GM18519 (cell line): ENCODE data around the gene CHPF.

Experiments
- ATAC-seq: cut with Tn5 transposase; IDR thresholded peaks from one replicate; pipeline ENCODE4 v1.9.1; 2021; ENCODE audit warnings: mild to moderate bottlenecking, moderate library complexity; ENCODE audit not compliant: unreplicated experiment, low FRiP score

CHPF gene

GRCh38 chr2:219569041-219569440, 25.4 kb upstream of the CHPF start:
- ATAC-seq: no peak

GRCh38 chr2:219567791-219568361, 24.3 kb upstream of the CHPF start:
- no peak for ATAC-seq

GRCh38 chr2:219567131-219567530, 23.5 kb upstream of the CHPF start:
- no peak for ATAC-seq

GRCh38 chr2:219566640-219567039, 23.0 kb upstream of the CHPF start:
- ATAC-seq: no peak

- no peak for ATAC-seq
Measured at GRCh38 chr2:219565130-219566080, 21.8 kb upstream of the CHPF start.

- ATAC-seq: no peak
Measured at GRCh38 chr2:219563271-219563928, 19.8 kb upstream of the CHPF start.

GRCh38 chr2:219562049-219563020, 18.7 kb upstream of the CHPF start:
- no peak for ATAC-seq

- no peak for ATAC-seq
Measured at GRCh38 chr2:219561179-219562048, 17.8 kb upstream of the CHPF start.

- ATAC-seq: no peak
Measured at GRCh38 chr2:219560893-219561178, 17.2 kb upstream of the CHPF start.

- no peak for ATAC-seq
Measured at GRCh38 chr2:219560037-219560892, 16.7 kb upstream of the CHPF start.

- ATAC-seq: no peak
Measured at GRCh38 chr2:219559156-219559915, 15.7 kb upstream of the CHPF start.

- no peak for ATAC-seq
Measured at GRCh38 chr2:219557791-219558785, 14.5 kb upstream of the CHPF start.

- ATAC-seq: no peak
Measured at GRCh38 chr2:219557320-219557719, 13.7 kb upstream of the CHPF start.

GRCh38 chr2:219556413-219556812, 12.8 kb upstream of the CHPF start:
- no peak for ATAC-seq

GRCh38 chr2:219555956-219556355, 12.3 kb upstream of the CHPF start:
- no peak for ATAC-seq

GRCh38 chr2:219554350-219554749, 10.7 kb upstream of the CHPF start:
- no peak for ATAC-seq

- no peak for ATAC-seq
Measured at GRCh38 chr2:219553463-219553963, 9.9 kb upstream of the CHPF start.
